Heart right ventricle (tissue), 16 donors: Measurements from ENCODE around the gene SCRN2. TPM values are rescaled to one million over a fixed set of nuclear protein-coding genes. Genes with fewer than 3 reads are reported as not detected.
A peak's percentile ranks its signal among the peaks of the same experiment; 100 is the strongest.

Experiments
- ATAC-seq, 8 donors: fragments of 200-7000 bp; cut with Tn5 transposase; one replicate each; pipeline ENCODE4 v1.9.1; 2020; ENCODE audit warnings: mild to moderate bottlenecking in 8 of 8, moderate library complexity in 8 of 8, moderate number of reproducible peaks in 1 of 8
- DNase-seq, 2 donors: peaks; one replicate each; pipeline ENCODE4 v3.0.0-alpha.2; 2020
- H3K27ac ChIP-seq, 10 donors: fragments of 200-600 bp; sonication (generic) in 2 of 10; one replicate each; pipeline versions ENCODE4 v1.5.0 to v1.8.0; 2020 to 2022; ENCODE audit warnings: mild to moderate bottlenecking in 3 of 10
- H3K27me3 ChIP-seq, 7 donors: fragments of 200-600 bp; one replicate each; pipeline ENCODE4 v1.8.0; 2021 to 2022; ENCODE audit warnings: mild to moderate bottlenecking in 2 of 7
- H3K36me3 ChIP-seq, 9 donors: fragments of 200-600 bp; sonication (generic) in 1 of 9; one replicate each; pipeline versions ENCODE4 v1.5.0 to v1.8.0; 2020 to 2022; ENCODE audit warnings: mild to moderate bottlenecking in 2 of 9
- H3K4me1 ChIP-seq, 9 donors: fragments of 200-600 bp; sonication (generic) in 1 of 9; one replicate each; pipeline versions ENCODE4 v1.5.0 to v1.8.0; 2020 to 2022; ENCODE audit warnings: mild to moderate bottlenecking in 4 of 9
- H3K4me3 ChIP-seq, 10 donors: fragments of 200-600 bp; sonication (generic) in 2 of 10; one replicate each; pipeline versions ENCODE4 v1.5.0 to v1.8.0; 2020 to 2022; ENCODE audit warnings: mild to moderate bottlenecking in 7 of 10, moderate library complexity in 2 of 10
- H3K9me3 ChIP-seq, 11 donors: fragments of 200-600 bp in 10 of 11; sonication (generic) in 2 of 11; one replicate each; pipeline versions ENCODE4 v1.5.0 to v1.8.0; 2013 to 2022; ENCODE audit warnings: mild to moderate bottlenecking in 2 of 11, control low read depth in 1 of 11, moderate library complexity in 1 of 11
- WGBS, 2 donors: extraction: QIAGEN DNeasy Blood & Tissue Kit; methylation state at CpG; one replicate each; pipeline ENCODE4 v1.1.7; 2013; ENCODE audit warnings: inconsistent platforms in 1 of 2; 5-methylcytosine and 5-hydroxymethylcytosine counted together
- intact Hi-C, 10 donors: fragments of 100-400 bp; cut with DNase I; formaldehyde crosslinking; loops; one replicate each; pipeline versions ENCODE4 v1.11.1 to v1.14.2; 2022
- polyA plus RNA-seq, 2 donors: library from polyadenylated mRNA; stranded (reverse); fragments of 200-250 nt; gene quantifications; one replicate each; pipeline ENCODE4 v1.2.3, GENCODE V29; 2013
- total RNA-seq, 10 donors: library from RNA; stranded (reverse); fragmentation: NEBNext Ultra II Directional in 3 of 10; extraction: Animal tissue kit (Norgen Biotek cat#: 25700) in 3 of 10; gene quantifications; one replicate each; pipeline versions ENCODE4 v1.2.1 to v1.2.4, GENCODE V29; 2021 to 2023
- TF ChIP-seq, protein P1 (sequence below), 9 donors: fragments of 200-600 bp; sonication (generic) in 2 of 9; IDR thresholded peaks; one replicate each; pipeline versions ENCODE4 v1.5.0 to v1.8.0; 2021 to 2022; ENCODE audit warnings: antibody characterized with exemption in 9 of 9, mild to moderate bottlenecking in 5 of 9, moderate library complexity in 1 of 9
- donor health status: Arrhythmogenic right ventricular cardiomyopathy.
- donor health status: ischemic (EF 13 %, LVEDD 7.1; RV severe dilation, severe dysfunction).
- donor health status: healthy with polysubstance abuse.
- donor health status: DM: no; HTN: yes; CAD: no.
- donor health status: DM: no; HTN: no; CAD: no.
- donor health status: ischemic (EF 25% LVEDD 6.9; RV normal size, moderate dysfunction).
- donor health status: ischemic (EF 25% LVEDD 5.7; RV mildly dilated, moderate dysfunction).
- donor health status: healthy.
- donor health status: DM: yes; HTN: yes; CAD: no.
- donor health status: Ischemic cardiomyopathy.
- donor health status: ischemic (EF 35%, LVEDD 5.7; RV mildly dilated, moderate dysfunction).
- donor health status: nonischemic (EF 11% LVEDD 7.7; RV severe dilation, severe dysfunction).
- donor health status: DM: yes; HTN: yes; CAD: no.
- donor health status: PGD.
- donor health status: ischemic (EF 29% LVEDD 5.4; RV normal size, mild dysfunction).
- donor health status: nonischemic (EF 23%, LVEDD 6.1; RV moderate dilation, normal function).

The SCRN2 gene
- total and polyA plus RNA-seq, 12 donors = 20.6 to 82.5 (median 34.5) TPM

- intact Hi-C loops = loop anchor here in 1 of 10 donors (5.0 kb wide), 1 partner anchor 280 kb away; no protein-coding TSS in a partner anchor
- Histone ChIP-seq H3K4me3 (no peak overlapping the region), H3K4me1 (peaks cover 5 to 41% (median 13%) of the 10 kb centered on the region in 9 donors), H3K27ac (no peak overlapping the region), H3K36me3 (no peaks in the 10 kb centered on the region), H3K9me3 (no peaks in the 10 kb centered on the region), H3K27me3 (peaks cover 20 to 95% (median 92%) of the 10 kb centered on the region in 7 donors)
- 32 to 47% methylated on average over 32 of the region's 32 CpGs for WGBS, 2 donors
- ATAC-seq (no peak), DNase-seq (no peak)
- TF ChIP-seq, protein P1, sequence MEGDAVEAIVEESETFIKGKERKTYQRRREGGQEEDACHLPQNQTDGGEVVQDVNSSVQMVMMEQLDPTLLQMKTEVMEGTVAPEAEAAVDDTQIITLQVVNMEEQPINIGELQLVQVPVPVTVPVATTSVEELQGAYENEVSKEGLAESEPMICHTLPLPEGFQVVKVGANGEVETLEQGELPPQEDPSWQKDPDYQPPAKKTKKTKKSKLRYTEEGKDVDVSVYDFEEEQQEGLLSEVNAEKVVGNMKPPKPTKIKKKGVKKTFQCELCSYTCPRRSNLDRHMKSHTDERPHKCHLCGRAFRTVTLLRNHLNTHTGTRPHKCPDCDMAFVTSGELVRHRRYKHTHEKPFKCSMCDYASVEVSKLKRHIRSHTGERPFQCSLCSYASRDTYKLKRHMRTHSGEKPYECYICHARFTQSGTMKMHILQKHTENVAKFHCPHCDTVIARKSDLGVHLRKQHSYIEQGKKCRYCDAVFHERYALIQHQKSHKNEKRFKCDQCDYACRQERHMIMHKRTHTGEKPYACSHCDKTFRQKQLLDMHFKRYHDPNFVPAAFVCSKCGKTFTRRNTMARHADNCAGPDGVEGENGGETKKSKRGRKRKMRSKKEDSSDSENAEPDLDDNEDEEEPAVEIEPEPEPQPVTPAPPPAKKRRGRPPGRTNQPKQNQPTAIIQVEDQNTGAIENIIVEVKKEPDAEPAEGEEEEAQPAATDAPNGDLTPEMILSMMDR (IDR thresholded peaks at IDR 0.05) = no peak
These were observed 11.3 kb upstream of the SCRN2 start for GRCh38 chr17:47852113-47852949.

- TF ChIP-seq, protein P1 (IDR thresholded peaks at IDR 0.05) = no peak
- Histone ChIP-seq H3K4me1 (peaks cover 5 to 47% (median 13%) of the 10 kb centered on the region in 9 donors), H3K4me3 (no peak overlapping the region), H3K36me3 (no peaks in the 10 kb centered on the region), H3K9me3 (no peaks in the 10 kb centered on the region), H3K27ac (no peak overlapping the region), H3K27me3 (peaks cover 24 to 98% (median 92%) of the 10 kb centered on the region in 7 donors)
- no peak for DNase-seq
- intact Hi-C loops = loop anchor here in 1 of 10 donors (5.0 kb wide), 1 partner anchor 281 kb away; no protein-coding TSS in a partner anchor
- no peak for ATAC-seq
- 38 to 39% methylated on average over 11 of the region's 11 CpGs for WGBS, 2 donors
These were observed 10.7 kb upstream of the SCRN2 start for GRCh38 chr17:47851764-47852112.

- intact Hi-C loops = loop anchor here in 1 of 10 donors (5.0 kb wide), 1 partner anchor 281 kb away; no protein-coding TSS in a partner anchor
- peaks cover 27 to 100% (median 91%) of the 10 kb centered on the region in 7 donors for H3K27me3 ChIP-seq
These were observed 9.9 kb upstream of the SCRN2 start, which contains the start of gene SP6 for GRCh38 chr17:47850692-47851573. Gene SP6, minus strand, starts transcription at chr17:47851163. Its CDS starts 2,734 bp downstream, at chr17:47848429.

More at GRCh38 chr17:47850692-47851573, 9.9 kb upstream of the SCRN2 start, which contains the start of gene SP6:
- Histone ChIP-seq H3K4me1 (peaks cover 5 to 45% (median 13%) of the 10 kb centered on the region in 9 donors), H3K27ac (peak within 1 kb of the TSS in 1 of 10 donors; percentile 68), H3K36me3 (no peaks in the 10 kb centered on the region), H3K9me3 (no peaks in the 10 kb centered on the region), H3K4me3 (peak within 1 kb of the TSS; percentile 6 to 54 (median 45))
- DNase-seq (peak; percentile 36 to 55), ATAC-seq (peak; percentile 69 to 87 (median 80))
- TF ChIP-seq, protein P1 (IDR thresholded peaks at IDR 0.05) = peak in 5 of 9 donors; percentile 13 to 52 (median 44)
- 5 to 6% methylated on average over 61 to 71 of the region's 71 CpGs for WGBS, 2 donors
